Fibroblast of lung (primary cell): ENCODE results near the gene NCK2.

Experiments used
- EZH2 ChIP-seq: IDR thresholded peaks from 2 replicates; pipeline ENCODE4 v1.5.1; 2012; ENCODE audit warnings: low read length, control low read depth, mild to moderate bottlenecking; ENCODE audit errors: missing control alignments
- TF ChIP-seq, protein P1 (sequence below), 2 donors: IDR thresholded peaks in 1 of 2; conservative IDR thresholded peaks in 1 of 2; 1 replicate in 1 of 2; 2 replicates in 1 of 2; pipeline ENCODE4 v1.5.1; 2011 to 2012; ENCODE audit warnings: low read length in 2 of 2, control low read depth in 1 of 2, inconsistent platforms in 1 of 2, low read depth in 1 of 2, mild to moderate bottlenecking in 1 of 2

DNA sequence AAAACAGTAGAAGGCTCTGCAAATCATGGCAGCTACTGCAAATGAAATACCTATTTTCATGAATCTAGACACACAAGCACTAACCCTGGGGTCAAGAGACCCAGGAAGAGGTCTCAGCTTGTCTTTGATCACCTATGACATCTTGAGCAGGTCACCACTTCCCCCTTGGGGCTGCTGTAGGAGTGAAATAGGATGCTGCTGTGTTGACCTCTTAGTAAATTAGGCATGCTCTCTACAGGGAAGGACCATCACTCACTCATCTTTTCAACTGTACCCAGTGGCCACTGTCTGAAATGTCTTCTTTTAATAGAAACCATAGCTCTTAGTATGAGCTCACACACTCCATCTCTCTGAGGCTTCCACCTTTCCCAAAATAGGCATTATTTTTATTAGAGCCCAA lies 83.8 kb downstream of the NCK2 start:
- TF ChIP-seq, protein P1, sequence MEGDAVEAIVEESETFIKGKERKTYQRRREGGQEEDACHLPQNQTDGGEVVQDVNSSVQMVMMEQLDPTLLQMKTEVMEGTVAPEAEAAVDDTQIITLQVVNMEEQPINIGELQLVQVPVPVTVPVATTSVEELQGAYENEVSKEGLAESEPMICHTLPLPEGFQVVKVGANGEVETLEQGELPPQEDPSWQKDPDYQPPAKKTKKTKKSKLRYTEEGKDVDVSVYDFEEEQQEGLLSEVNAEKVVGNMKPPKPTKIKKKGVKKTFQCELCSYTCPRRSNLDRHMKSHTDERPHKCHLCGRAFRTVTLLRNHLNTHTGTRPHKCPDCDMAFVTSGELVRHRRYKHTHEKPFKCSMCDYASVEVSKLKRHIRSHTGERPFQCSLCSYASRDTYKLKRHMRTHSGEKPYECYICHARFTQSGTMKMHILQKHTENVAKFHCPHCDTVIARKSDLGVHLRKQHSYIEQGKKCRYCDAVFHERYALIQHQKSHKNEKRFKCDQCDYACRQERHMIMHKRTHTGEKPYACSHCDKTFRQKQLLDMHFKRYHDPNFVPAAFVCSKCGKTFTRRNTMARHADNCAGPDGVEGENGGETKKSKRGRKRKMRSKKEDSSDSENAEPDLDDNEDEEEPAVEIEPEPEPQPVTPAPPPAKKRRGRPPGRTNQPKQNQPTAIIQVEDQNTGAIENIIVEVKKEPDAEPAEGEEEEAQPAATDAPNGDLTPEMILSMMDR (conservative IDR thresholded peaks at IDR 0.05 in 1 of 2, IDR thresholded peaks at IDR 0.05 in 1 of 2; ENCODE audit: low read depth in 1 of 2, low read length in 2 of 2): no peak
- no peak for TF ChIP-seq EZH2
